GM21528 (cell line): ENCODE data around the gene ATF7IP.
"Not testable (repeated sequence)": the region's sequence is repeated elsewhere in the genome, so short reads cannot be mapped to it uniquely, and the experiment has no call there.

Experiments used
- ATAC-seq: cut with Tn5 transposase; IDR thresholded peaks from one replicate; pipeline ENCODE4 v1.9.1; 2021; ENCODE audit warnings: mild to moderate bottlenecking, moderate library complexity; ENCODE audit not compliant: unreplicated experiment, low FRiP score

ATF7IP gene

DNA sequence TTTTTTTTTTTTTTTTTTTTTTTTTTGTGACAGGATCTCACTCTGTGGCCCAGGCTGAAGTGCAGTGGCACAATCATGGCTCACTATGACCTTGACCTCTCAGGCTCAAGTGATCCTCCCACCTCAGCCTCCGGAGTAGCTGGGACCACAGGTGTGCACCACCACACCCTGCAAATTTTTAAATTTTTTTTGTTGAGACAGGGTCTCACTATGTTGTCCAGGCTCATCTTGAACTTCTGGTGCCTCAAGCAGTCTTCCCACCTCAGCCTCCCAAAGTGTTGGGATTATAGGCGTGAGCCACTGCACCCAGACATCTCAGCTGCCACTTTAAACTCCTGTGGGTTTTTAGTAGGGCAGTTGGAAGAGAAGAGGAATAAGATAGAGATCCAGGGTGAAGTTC is 39.9 kb downstream of the ATF7IP start:
- not testable (repeated sequence) for ATAC-seq

DNA sequence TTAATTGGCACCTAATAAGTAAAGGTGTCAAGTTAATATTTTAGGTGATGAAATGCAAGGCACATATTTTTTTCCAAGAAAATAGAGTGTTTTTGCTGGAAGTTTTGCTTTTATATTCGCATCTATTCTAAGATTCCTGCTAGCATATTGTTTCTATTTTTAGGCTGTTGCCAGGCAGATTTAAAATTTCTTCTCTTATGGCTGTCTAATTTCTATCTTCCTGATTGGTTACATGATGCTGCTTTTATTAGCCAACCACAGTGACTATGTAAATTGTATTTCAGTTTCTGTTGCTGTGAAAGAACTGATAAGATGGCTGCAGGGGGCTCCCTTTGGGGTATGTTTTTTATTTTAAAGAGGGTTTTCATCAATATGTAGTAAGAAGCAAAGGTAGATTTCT is 42.7 kb downstream of the ATF7IP start:
- no peak for ATAC-seq

- ATAC-seq = no peak
Measured at GRCh38 chr12:14410177-14410576, 44.7 kb downstream of the ATF7IP start.

- no peak for ATAC-seq
Measured at GRCh38 chr12:14410841-14411569, 45.5 kb downstream of the ATF7IP start.

- ATAC-seq = no peak
Measured at GRCh38 chr12:14416658-14417057, 51.2 kb downstream of the ATF7IP start.

GRCh38 chr12:14417715-14418114 is 52.2 kb downstream of the ATF7IP start:
- ATAC-seq = no peak

DNA sequence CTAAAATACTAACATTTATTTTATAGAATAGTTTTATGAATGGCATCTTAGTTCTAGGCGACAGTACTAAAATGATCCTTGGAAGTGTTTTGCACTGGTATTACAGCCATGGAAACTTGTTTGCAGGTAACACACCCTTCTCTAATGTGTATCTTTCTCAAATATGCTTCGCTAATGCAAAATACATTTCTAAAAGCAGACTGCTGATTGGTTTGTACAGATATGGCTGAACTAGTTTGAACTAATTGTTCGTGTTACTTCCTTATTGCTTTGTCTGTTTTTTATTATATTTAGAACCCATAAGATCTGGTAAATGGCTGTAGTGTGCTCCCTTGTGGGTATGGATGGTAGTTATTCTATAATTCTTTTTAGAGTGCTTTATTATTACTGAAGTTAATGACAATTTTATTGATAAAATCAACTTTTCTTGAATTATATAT is 53.0 kb downstream of the ATF7IP start:
- no peak for ATAC-seq

DNA sequence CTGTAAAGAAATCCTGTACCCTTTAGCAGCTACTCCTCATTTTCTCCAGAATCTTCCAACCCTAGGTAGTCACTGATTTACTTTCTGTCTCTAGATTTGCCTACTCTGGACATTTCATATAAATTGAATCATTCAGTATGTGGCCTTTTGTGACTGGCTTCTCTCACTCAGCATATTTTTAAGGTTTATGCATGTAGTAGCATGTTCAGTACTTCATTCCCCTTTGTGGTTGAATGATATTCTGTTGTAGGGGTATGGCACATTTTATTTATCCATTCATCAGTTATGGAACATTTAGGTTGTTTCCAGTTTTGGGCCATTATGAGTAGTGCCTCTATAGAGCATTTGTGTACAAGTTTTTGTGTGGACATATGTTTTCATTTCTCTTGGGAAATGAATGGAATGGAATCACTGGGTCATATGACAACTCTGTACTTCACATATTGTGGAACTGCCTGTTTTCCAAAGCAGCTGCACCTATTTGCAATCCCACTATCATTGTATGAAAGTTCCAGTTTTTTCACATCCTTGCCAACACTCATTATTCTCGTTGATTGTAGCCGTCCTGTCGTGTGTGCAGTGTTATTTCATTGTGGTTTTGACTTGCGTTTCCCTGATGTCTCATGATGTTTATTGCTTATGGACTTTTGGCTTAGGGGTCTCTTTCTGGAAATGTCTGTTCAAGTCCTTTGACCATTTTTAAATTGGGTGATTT is 57.2 kb downstream of the ATF7IP start:
- ATAC-seq = no peak

DNA sequence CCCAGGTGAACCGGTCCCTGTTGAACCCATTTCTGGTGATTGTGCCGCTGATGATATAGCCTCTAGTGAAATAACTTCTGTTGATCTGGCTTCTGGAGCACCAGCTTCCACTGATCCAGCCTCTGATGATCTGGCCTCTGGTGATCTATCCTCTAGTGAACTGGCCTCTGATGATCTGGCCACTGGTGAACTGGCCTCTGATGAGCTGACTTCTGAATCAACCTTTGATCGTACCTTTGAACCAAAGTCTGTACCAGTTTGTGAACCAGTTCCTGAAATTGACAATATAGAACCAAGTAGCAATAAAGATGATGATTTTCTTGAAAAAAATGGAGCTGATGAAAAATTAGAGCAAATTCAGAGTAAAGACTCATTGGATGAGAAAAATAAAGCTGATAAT is 59.1 kb downstream of the ATF7IP start:
- ATAC-seq = no peak

DNA sequence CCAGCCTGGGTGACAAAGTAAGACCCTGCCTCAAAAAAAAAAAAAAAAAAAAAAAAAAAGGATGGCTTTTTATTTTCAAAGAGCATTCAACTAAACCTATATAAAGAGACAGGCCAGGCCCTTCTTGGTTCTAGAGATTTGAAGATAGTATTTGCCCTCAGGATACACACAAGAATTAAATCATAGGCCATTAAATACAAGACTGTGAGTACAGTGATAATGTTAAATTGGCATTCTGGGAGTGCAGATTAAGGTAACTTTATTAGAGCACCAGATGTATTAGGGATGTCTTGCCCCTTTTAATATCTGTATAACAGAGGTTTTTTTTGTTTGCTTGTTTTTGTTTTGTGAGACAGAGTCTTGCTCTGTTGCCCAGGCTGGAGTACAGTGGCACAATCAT is 61.3 kb downstream of the ATF7IP start:
- ATAC-seq = no peak

DNA sequence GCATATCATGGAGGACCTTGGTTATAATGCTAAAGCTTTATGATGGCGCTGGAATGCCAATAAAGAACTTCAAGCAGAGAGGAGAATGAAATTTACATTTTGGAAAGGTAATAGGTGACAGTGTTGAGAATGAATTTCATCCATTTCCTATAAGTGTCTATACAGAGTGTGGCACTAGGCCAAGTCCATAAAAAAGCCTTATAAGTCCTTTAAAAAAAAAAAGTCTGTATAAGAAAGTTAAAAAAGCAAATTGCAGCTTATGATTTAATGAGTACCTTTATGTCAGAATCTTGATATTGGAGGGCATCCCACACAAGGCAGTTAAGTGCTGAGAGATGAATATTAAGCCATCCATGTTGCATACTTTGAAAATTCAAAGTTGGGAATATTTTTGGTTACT is 62.4 kb downstream of the ATF7IP start:
- no peak for ATAC-seq

- ATAC-seq = no peak
Measured at GRCh38 chr12:14430394-14430986, 65.0 kb downstream of the ATF7IP start.

DNA sequence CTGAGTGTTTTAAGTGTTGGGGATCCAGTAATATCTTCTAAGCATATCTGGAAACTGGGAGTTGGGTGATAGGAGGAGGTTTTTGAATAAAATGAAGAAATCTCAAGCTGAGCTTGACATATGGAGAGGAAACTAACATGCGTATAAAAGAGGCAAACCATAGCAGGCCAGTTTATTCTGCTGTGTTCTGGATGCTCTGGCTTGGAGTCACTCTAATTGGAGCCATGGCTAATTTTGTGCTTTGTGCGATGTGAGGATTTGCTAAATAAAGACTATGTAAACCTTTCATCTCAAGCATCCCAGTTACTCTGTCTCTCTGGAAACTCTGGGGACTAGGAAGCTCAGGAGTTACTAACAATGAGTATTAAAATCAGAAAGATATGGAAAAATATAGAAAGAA is 66.5 kb downstream of the ATF7IP start:
- ATAC-seq = no peak

- no peak for ATAC-seq
Measured at GRCh38 chr12:14435627-14436026, 70.1 kb downstream of the ATF7IP start.

DNA sequence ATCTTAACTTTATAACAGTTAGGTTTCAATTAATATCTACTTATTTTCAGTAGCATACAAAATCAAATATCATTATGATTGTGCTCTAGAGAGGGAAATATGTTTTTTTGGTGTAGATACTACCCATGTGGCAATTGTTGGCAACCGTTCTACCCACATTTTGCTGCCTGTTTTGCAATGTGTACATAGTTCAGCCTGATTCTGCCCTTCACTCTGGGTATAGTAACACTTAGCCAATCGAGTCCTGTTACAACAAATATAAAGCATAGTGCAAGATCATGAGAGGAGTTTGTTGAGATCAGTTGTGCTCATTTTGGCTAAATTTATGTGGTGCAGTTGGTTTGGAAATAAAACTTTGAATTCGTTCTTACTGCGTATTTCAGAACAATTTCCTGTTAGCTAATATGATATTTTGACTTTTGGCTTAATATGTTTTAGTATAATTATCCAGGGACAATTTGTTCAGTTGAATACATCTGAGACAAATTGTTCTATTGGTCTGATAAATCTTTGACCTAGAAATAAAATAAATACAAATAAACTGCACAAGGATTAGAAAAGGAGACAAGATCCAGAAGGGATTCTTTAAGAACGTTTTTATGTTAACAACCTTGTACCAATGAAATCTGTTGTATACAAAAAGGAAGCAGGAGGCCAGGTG is 76.9 kb downstream of the ATF7IP start:
- no peak for ATAC-seq

DNA sequence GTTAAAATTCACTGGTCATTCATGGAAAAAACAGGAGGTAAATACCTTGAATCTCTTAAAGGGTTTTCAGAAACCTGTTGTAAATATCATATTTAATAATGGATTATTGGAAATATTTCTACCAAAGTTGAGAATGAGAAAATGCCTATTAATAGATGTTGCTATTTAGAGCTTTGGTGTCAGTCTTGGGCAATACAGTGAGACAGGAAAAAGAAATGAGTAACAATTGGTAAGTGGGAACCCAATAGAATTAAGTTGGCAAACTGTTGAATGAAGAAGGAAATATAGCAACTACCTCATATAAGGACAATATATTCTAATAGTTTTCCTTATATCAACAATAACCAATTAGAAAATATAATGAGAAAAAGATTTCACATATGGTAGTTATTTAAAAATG is 78.0 kb downstream of the ATF7IP start:
- no peak for ATAC-seq

GRCh38 chr12:14450479-14450878 is 85.0 kb downstream of the ATF7IP start:
- no peak for ATAC-seq

DNA sequence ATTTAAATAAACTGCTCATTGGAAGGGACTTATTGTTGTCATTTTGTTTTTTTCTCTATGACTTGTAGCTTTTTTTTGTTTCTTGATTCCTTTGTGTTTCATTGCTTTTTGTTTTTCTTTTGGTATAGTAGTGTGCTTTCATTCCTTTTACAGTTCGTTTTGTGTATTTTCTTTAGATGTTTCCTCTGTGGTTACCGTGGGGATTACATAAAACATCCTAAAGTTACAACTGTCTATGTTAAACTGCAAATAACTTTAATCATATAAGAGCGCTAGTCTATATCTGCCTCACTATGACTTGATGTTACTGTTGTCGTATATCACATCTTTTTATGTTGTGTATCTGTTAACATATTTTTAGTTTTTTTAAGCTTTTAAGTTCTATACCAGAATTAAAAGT is 86.9 kb downstream of the ATF7IP start:
- no peak for ATAC-seq

- ATAC-seq = no peak
Measured at GRCh38 chr12:14452865-14453264, 87.4 kb downstream of the ATF7IP start.

GRCh38 chr12:14454098-14454907 is 88.8 kb downstream of the ATF7IP start:
- ATAC-seq = no peak
